Lower leg skin (tissue), 4 donors: ENCODE data around the gene C14orf132. TPM values are rescaled to one million over a fixed set of nuclear protein-coding genes. Genes with fewer than 3 reads are reported as not detected.
A peak's percentile ranks its signal among the peaks of the same experiment; 100 is the strongest.

Experiments used
- DNase-seq, 2 donors: peaks; one replicate each; pipeline ENCODE4 v3.0.0-alpha.2; 2019; ENCODE audit warnings: low spot score in 2 of 2
- H3K4me3 ChIP-seq: fragments of 200-600 bp; sonication (generic); 2 replicates; pipeline ENCODE4 v1.5.1; 2017; ENCODE audit warnings: mild to moderate bottlenecking, low read depth; ENCODE audit not compliant: poor library complexity, severe bottlenecking
- POLR2A ChIP-seq, 2 donors: fragments of 450-650 bp; IDR thresholded peaks; one replicate each; pipeline ENCODE4 v1.6.1; 2016 to 2017; ENCODE audit warnings: antibody characterized with exemption in 2 of 2, mild to moderate bottlenecking in 1 of 2, moderate library complexity in 1 of 2
- WGBS, 2 donors: methylation state at CpG; one replicate each; pipeline ENCODE4 v1.1.5; 2018; 5-methylcytosine and 5-hydroxymethylcytosine counted together
- intact Hi-C: fragments of 100-400 bp; cut with DNase I; formaldehyde crosslinking; loops from one replicate; pipeline ENCODE4 v1.15.0; 2023; ENCODE audit warnings: low total_unique reads
- total RNA-seq, 4 donors: library from RNA; depleted of rRNA; stranded (reverse); fragments of >200 nt; gene quantifications; one replicate each; pipeline ENCODE4 v1.1.0, GENCODE V29; 2016
- TF ChIP-seq, protein P1 (sequence below), 3 donors: fragments of 450-650 bp; IDR thresholded peaks; one replicate each; pipeline ENCODE4 v1.5.1; 2016; ENCODE audit warnings: antibody characterized with exemption in 3 of 3, mild to moderate bottlenecking in 3 of 3, moderate library complexity in 2 of 3

C14orf132 gene
- total RNA-seq, 4 donors from 2014 or later = 9.6 to 24.9 (median 16.6) TPM

DNA sequence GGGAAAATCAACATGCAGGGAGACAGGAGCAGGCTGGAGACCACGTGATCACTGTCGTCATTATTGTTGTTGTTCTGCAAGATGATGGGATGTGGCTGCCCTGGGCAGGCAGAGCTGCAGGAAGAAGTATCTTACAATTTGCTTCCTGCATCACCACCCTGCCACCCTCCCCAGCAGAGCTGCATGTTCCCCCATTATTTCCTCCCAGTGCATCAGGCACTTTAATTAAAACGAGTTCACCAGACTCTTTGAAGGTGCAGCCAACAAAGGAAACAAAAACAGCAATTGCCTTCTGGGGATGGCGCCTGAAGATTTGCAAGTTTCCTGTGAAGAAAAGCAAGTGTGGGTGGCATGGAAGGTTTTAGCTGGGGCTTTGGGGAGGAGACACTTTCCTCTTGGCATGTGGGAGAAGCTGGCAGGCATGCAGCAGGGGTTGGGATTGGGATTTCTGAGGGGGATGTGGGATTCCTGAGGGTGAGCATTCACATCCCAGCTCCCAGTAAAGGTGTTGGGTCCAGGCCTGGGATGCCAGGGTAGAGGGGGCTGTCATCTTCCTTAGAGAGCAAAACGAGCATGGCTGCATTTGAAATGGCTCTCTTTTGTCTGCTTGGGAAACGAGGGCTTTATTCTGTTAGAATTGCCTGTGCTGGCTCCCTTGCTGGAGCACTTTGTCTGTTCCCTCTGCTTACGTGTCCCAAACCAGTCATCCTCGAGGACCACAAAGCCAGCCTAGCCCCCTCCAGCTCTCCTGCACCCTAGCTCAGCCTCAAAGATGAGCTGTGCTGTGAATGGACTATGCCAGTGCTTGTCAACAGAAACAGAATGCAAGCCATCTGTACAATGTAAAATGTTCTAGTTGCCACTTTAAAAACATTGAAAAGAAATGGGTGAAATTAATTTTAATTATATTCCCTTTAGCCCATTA lies 11.5 kb upstream of the C14orf132 start:
- DNase-seq = peak in 1 of 2 donors; percentile 58
- intact Hi-C loops = no loop called here
- H3K4me3 ChIP-seq = no peak overlapping the region
- TF ChIP-seq POLR2A (IDR thresholded peaks at IDR 0.05) = no peak
- TF ChIP-seq, protein P1, sequence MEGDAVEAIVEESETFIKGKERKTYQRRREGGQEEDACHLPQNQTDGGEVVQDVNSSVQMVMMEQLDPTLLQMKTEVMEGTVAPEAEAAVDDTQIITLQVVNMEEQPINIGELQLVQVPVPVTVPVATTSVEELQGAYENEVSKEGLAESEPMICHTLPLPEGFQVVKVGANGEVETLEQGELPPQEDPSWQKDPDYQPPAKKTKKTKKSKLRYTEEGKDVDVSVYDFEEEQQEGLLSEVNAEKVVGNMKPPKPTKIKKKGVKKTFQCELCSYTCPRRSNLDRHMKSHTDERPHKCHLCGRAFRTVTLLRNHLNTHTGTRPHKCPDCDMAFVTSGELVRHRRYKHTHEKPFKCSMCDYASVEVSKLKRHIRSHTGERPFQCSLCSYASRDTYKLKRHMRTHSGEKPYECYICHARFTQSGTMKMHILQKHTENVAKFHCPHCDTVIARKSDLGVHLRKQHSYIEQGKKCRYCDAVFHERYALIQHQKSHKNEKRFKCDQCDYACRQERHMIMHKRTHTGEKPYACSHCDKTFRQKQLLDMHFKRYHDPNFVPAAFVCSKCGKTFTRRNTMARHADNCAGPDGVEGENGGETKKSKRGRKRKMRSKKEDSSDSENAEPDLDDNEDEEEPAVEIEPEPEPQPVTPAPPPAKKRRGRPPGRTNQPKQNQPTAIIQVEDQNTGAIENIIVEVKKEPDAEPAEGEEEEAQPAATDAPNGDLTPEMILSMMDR (IDR thresholded peaks at IDR 0.05) = no peak
- WGBS, 2 donors = 43 to 45% methylated on average over 8 of the region's 8 CpGs

GRCh38 chr14:96029089-96029645 lies 10.0 kb upstream of the C14orf132 start:
- H3K4me3 ChIP-seq = no peak overlapping the region
- DNase-seq = no peak
- WGBS, 2 donors = 47 to 58% methylated on average over 4 of the region's 4 CpGs
- TF ChIP-seq, protein P1 (IDR thresholded peaks at IDR 0.05) = no peak
- intact Hi-C loops = no loop called here

GRCh38 chr14:96030108-96030760 lies 8.9 kb upstream of the C14orf132 start:
- 81 to 90% methylated on average over 11 of the region's 11 CpGs for WGBS, 2 donors
- TF ChIP-seq, protein P1 (IDR thresholded peaks at IDR 0.05) = no peak
- no peak for TF ChIP-seq POLR2A (IDR thresholded peaks at IDR 0.05)
- intact Hi-C loops = no loop called here
- H3K4me3 ChIP-seq = no peak overlapping the region
- no peak for DNase-seq

- WGBS, 2 donors = 82 to 88% methylated on average over 1 of the region's 1 CpG
- intact Hi-C loops = no loop called here
- TF ChIP-seq, protein P1 (IDR thresholded peaks at IDR 0.05) = no peak
- TF ChIP-seq POLR2A (IDR thresholded peaks at IDR 0.05) = no peak
- no peak overlapping the region for H3K4me3 ChIP-seq
- no peak for DNase-seq
Observed at GRCh38 chr14:96031691-96032090, 7.5 kb upstream of the C14orf132 start.

DNA sequence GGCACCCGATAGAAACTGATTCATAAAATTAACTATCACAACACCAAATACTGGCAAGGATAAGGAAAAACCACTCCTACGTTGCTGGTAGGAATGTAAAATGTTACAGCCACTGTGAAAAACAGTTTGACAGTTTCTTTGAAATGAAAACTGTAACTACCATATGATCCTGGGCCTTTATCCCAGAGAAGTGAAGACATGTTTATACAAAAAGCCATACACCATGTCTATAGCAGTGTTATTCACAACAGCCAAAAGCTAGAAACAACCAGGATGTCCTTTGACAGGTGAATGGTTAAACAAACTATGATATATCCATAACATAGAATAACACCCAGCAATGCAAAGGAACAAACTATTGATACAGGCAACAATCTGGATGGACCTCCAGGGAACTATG lies 3.7 kb upstream of the C14orf132 start:
- 29 to 58% methylated on average over 2 of the region's 2 CpGs for WGBS, 2 donors

More for the DNA sequence above, 3.7 kb upstream of the C14orf132 start:
- TF ChIP-seq POLR2A (IDR thresholded peaks at IDR 0.05) = no peak
- TF ChIP-seq, protein P1 (IDR thresholded peaks at IDR 0.05) = no peak
- H3K4me3 ChIP-seq = no peak overlapping the region
- intact Hi-C loops = no loop called here
- DNase-seq = no peak
